Epidermal melanocyte (primary cell): ENCODE data around the gene GPR18.

Experiments
- DNase-seq: peaks from one replicate; pipeline ENCODE4 v3.0.0; 2011; ENCODE audit warnings: low spot score; ENCODE audit not compliant: insufficient read length

GPR18 gene

DNA sequence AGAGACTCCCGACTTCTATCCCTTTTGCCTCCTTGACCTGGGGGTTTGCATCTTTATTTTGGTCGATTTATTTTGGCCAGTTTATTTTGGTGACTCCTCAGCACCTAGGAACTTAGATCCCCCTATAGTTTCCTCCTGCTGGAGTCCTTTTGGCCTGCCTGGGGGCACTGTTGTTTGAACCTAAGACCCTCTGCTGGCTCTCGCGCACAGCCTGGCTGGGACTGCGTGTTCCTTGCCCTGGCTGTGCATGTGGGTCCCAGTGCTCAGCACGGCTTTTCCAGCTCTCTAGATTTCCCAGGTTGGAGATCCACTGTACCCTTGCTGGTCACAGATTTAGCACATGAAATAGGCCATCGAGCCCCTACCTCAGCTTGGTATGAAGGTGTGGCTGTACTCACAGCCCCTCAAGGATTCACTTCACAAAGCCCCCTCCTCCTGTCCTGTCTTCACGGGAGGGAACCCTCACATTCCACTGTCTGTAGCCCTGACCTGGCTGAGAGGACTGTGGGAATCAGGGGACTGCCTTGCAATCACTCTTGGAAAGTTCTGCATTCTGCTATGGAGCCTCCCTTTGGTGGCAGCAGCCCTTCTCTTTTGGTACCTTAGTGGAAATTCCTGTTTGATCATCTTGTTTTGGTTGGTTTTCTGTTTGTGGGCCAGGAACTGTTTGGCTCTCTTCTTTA is 49.2 kb downstream of the GPR18 start:
- no peak for DNase-seq

DNA sequence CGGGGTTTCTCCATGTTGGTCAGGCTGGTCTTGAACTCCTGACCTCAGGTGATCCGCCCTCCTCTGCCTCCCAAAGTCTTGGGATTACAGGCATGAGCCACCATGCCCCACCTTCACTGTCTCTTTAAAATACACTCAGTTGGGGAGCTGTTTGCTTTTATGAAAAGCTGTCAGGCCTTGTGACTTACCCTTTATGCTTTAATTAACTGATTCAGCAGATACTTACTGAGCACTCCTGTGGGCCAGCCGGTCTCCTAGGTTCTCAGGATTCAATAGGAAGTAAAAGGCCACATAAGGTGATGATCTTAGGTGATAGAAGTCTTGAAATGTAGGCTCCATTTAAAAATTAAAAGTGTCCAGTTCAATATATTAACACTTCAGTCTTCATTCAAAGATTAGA is 50.0 kb downstream of the GPR18 start:
- no peak for DNase-seq

DNA sequence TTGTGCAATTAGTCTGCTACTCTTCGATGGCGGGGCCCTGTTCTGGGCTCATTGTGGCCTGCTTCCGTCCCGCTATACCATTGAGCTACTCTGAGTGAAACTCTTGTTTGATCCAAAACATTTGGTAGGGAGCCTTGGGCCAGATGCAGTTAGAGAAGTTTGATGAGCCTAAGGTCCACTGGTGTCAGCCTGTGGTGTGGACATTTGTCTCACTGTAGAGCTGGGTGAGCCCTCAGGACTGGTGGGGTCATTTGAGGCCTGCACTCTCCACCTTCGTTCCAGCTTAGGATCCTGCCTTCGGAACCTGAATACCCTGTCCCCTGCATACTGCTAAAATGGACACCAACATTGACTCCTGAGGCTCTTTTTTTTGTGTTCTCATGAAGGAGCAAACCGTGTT is 50.7 kb downstream of the GPR18 start:
- no peak for DNase-seq

DNA sequence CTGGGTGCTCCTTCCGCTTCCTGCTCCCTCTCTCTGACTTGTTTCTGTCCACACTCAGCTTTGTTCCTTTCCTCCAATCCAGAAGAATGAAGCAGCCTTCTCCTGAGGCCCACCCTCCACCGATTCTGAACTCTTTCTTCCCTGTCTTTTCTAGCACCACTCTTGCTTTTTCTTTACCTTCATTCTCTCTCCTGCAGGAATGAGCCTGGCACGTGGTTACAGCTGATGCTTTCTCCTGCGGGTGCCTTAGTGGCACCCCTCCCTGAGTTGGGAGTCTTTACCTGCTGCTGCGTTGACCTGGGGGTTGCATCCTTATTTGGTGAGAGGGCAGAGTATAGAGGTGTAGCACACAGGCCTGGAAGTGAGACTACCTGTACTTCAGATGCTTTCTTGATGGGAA is 51.3 kb downstream of the GPR18 start:
- DNase-seq = no peak

DNA sequence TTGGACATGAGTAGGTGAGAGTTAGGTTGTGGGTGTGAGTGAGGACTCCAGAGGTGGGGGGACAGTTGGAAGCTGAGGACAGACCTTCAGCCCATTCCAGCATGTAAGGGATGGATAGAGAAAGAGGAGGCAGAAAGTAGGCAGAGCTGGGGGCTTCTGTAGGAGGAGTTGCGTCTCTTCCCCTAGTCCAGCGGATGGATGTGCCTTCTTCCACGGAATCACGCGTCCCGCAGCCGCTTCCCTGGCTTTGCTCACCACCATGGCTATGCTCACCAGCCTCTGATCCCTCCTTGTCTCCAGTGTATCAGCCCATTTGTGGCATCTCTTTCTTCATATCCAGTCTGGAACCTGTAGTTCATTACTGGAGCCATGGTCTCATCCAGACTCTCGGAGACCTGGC is 52.0 kb downstream of the GPR18 start:
- no peak for DNase-seq

DNA sequence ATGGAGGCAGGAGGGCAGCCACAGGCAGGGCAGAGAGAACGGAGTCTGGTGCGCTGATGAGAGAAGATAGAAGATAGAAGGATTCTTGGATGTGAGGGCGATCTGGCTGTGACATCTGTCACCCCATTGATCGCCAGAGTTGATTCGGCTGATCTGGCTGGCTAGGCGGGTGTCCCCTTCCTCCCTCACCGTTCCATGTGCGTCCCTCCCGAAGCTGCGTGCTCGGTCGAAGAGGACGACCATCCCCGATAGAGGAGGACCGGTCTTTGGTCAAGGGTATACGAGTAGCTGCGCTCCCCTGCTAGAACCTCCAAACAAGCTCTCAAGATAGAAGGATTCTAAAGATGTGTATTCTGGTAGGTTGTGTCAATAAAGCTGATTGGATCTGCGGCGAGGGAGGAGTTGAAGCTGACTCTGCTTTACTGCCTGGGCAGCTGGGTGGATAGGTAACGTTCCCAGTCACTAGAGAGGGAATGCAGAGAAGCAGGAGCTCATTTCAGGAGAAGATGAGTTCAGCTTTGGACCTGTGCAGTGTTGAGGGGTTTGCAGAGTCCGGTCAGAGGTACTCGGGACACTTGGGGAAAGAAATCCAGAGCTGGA is 52.5 kb downstream of the GPR18 start:
- DNase-seq = no peak
